ENCODE results near the gene UBE3C.
A peak's percentile ranks its signal among the peaks of the same experiment; 100 is the strongest.

Gene UBE3C

GRCh38 chr7:157299317-157299612 is 160.5 kb downstream of the UBE3C start:
- DNase-seq: no peak

- peak in 4 of 5 donors; percentile 8 to 54 (median 38) for DNase-seq
These were observed 161.1 kb downstream of the UBE3C start for GRCh38 chr7:157299613-157300368.

- DNase-seq: no peak
These were observed 161.7 kb downstream of the UBE3C start for GRCh38 chr7:157300369-157300825.

- DNase-seq: no peak
These were observed 162.9 kb downstream of the UBE3C start for GRCh38 chr7:157301610-157302120.

- DNase-seq: no peak
These were observed 168.4 kb downstream of the UBE3C start for GRCh38 chr7:157306846-157307838.

GRCh38 chr7:157309988-157310668 is 171.4 kb downstream of the UBE3C start:
- DNase-seq: no peak

GRCh38 chr7:157310676-157311185 is 172.0 kb downstream of the UBE3C start:
- no peak for DNase-seq

- no peak for DNase-seq
These were observed 174.2 kb downstream of the UBE3C start for GRCh38 chr7:157312941-157313340.

- no peak for DNase-seq
These were observed 174.9 kb downstream of the UBE3C start for GRCh38 chr7:157313645-157314044.

- DNase-seq: peak in 1 of 5 donors; percentile 40
These were observed 179.4 kb downstream of the UBE3C start for GRCh38 chr7:157318015-157318706.

All from T-helper 1 cell (primary cell).